AG09309 (cell line): ENCODE measurements around the gene GPA33.

Experiments
- DNase-seq: peaks from one replicate; pipeline ENCODE4 v3.0.0-alpha.2; 2010; ENCODE audit warnings: low read depth
- H3K4me3 ChIP-seq: 2 replicates; pipeline ENCODE4 v1.5.1; 2011; ENCODE audit warnings: mild to moderate bottlenecking, low read depth, low read length, moderate library complexity; ENCODE audit not compliant: control insufficient read depth
- CTCF ChIP-seq: IDR thresholded peaks from 2 replicates; pipeline ENCODE4 v1.5.1; 2011; ENCODE audit warnings: mild to moderate bottlenecking, low read depth, low read length, inconsistent platforms; ENCODE audit not compliant: insufficient read depth, control insufficient read depth; ENCODE audit errors: missing control alignments

GPA33 gene

GRCh38 chr1:167110586-167110985 lies 20.4 kb upstream of the GPA33 start:
- H3K4me3 ChIP-seq: no peak overlapping the region
- DNase-seq: no peak
- no peak for TF ChIP-seq CTCF

- DNase-seq: no peak
- TF ChIP-seq CTCF: no peak
These were observed 18.9 kb upstream of the GPA33 start for GRCh38 chr1:167109125-167109524.

GRCh38 chr1:167107456-167107855 lies 17.3 kb upstream of the GPA33 start:
- no peak for DNase-seq
- TF ChIP-seq CTCF: no peak
- no peak overlapping the region for H3K4me3 ChIP-seq

More at GRCh38 chr1:167109125-167109524, 18.9 kb upstream of the GPA33 start:
- no peak overlapping the region for H3K4me3 ChIP-seq

GRCh38 chr1:167106119-167106461 lies 15.9 kb upstream of the GPA33 start:
- H3K4me3 ChIP-seq: no peak overlapping the region

GRCh38 chr1:167105271-167106118 lies 15.3 kb upstream of the GPA33 start:
- TF ChIP-seq CTCF: no peak
- DNase-seq: no peak
- no peak overlapping the region for H3K4me3 ChIP-seq

More at GRCh38 chr1:167106119-167106461, 15.9 kb upstream of the GPA33 start:
- TF ChIP-seq CTCF: no peak
- no peak for DNase-seq

DNA sequence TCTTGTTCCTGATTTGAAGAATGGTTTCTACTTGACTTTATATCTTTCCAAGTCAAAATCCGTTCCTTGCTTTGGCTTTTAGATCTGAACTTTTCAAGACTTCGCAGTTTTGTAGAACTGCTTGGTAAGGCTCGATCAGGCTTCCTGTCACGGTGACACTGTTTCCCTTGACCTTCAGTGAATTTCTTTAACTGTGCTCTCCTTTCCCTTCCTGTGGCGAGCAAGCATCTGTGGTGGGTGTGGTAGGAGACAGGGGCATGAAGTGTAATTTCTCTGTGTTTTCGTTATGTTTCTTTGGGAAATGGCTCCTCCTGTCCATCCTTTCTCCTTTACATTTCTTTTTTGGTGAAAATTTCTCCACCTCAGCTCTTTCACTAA lies 14.1 kb upstream of the GPA33 start:
- H3K4me3 ChIP-seq: no peak overlapping the region
- no peak for TF ChIP-seq CTCF
- no peak for DNase-seq
